RWPE1 (cell line): ENCODE data around the gene PSMB2.
A peak's percentile ranks its signal among the peaks of the same experiment; 100 is the strongest.

Experiments
- CTCF ChIA-PET: fragments of 350-600 bp; sonication (Branson Sonifier 250); formaldehyde crosslinking; extraction: SDS; loops from one replicate; lab custom pipeline; 2021; lab: Yijun Ruan, JAX
- POLR2A ChIA-PET: fragments of 400-600 bp; formaldehyde crosslinking; extraction: SDS; loops from one replicate; lab custom pipeline; 2020; ENCODE audit warnings: antibody characterized with exemption; ENCODE audit not compliant: low non-redundant PET; lab: Yijun Ruan, JAX
- DNase-seq: peaks from one replicate; pipeline ENCODE4 v3.0.0; 2012; ENCODE audit warnings: low spot score
- H3K27ac ChIP-seq: fragments of 450-650 bp; 2 replicates; pipeline ENCODE4 v1.5.1; 2017
- TF ChIP-seq, protein P1 (sequence below): fragments of 450-650 bp; conservative IDR thresholded peaks from 2 replicates; pipeline ENCODE4 v1.5.1; 2017; ENCODE audit warnings: low read depth, mild to moderate bottlenecking

PSMB2 gene

GRCh38 chr1:35573198-35574124, 67.9 kb downstream of the PSMB2 start, which contains the start of gene TFAP2E:
TSS of gene TFAP2E (plus strand) at chr1:35573314. CDS start at chr1:35573578, 264 bp downstream.
- TF ChIP-seq, protein P1, sequence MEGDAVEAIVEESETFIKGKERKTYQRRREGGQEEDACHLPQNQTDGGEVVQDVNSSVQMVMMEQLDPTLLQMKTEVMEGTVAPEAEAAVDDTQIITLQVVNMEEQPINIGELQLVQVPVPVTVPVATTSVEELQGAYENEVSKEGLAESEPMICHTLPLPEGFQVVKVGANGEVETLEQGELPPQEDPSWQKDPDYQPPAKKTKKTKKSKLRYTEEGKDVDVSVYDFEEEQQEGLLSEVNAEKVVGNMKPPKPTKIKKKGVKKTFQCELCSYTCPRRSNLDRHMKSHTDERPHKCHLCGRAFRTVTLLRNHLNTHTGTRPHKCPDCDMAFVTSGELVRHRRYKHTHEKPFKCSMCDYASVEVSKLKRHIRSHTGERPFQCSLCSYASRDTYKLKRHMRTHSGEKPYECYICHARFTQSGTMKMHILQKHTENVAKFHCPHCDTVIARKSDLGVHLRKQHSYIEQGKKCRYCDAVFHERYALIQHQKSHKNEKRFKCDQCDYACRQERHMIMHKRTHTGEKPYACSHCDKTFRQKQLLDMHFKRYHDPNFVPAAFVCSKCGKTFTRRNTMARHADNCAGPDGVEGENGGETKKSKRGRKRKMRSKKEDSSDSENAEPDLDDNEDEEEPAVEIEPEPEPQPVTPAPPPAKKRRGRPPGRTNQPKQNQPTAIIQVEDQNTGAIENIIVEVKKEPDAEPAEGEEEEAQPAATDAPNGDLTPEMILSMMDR = no peak
- H3K27ac ChIP-seq = no peak within 1 kb of the TSS
- DNase-seq = peak; percentile 62
- POLR2A ChIA-PET = interaction anchor here (0.6 kb wide), 1 partner anchor 20 kb away, joined by 3 read pairs; no protein-coding TSS in a partner anchor
- CTCF ChIA-PET = interaction anchor here (0.5 kb wide), 1 partner anchor 9 kb away, joined by 3 read pairs; no protein-coding TSS in a partner anchor

- ChIA-PET CTCF (interaction anchor here (0.7 kb wide), 1 partner anchor 233 kb away, joined by 3 read pairs; no protein-coding TSS in a partner anchor), POLR2A (interaction anchor here (0.6 kb wide), 1 partner anchor 35 kb away, joined by 6 read pairs; no protein-coding TSS in a partner anchor)
- no peak for DNase-seq
- TF ChIP-seq, protein P1 = no peak
- no peak overlapping the region for H3K27ac ChIP-seq
Observed at GRCh38 chr1:35572296-35572695, 69.0 kb downstream of the PSMB2 start.

DNA sequence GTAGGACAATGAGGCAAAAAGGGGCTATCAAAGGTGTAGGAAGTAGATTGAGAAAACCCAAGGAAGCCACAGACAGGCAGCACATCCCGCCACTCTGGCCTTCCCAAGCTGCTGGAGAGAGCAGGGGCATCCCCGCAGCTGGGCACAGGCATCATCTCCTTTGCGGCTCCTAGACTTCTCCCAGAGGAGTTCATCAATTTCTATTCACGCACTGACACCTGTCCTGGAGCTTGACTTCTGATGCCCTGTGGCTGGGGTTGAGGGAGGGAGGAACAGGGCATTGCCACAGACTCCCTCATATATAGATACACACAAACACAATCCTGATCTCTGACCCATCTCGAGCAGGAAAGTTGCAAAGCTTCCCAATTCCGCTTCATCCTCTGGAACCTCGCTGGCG, 70.1 kb downstream of the PSMB2 start:
- ChIA-PET POLR2A (no interaction called here), CTCF (interaction anchor here (0.6 kb wide), 3 partner anchors 116 to 144 kb away, joined by 3 to 4 read pairs (median 4); no protein-coding TSS in a partner anchor)
- no peak for DNase-seq
- TF ChIP-seq, protein P1 = no peak
- no peak overlapping the region for H3K27ac ChIP-seq

- POLR2A ChIA-PET = no interaction called here
- CTCF ChIA-PET = interaction anchor here (0.6 kb wide), 1 partner anchor 144 kb away, joined by 4 read pairs; no protein-coding TSS in a partner anchor
- DNase-seq = no peak
- H3K27ac ChIP-seq = no peak overlapping the region
- TF ChIP-seq, protein P1 = no peak
Observed at GRCh38 chr1:35570589-35571137, 70.7 kb downstream of the PSMB2 start.

- no peak for DNase-seq
- POLR2A ChIA-PET = no interaction called here
- TF ChIP-seq, protein P1 = no peak
- H3K27ac ChIP-seq = no peak overlapping the region
- CTCF ChIA-PET = no interaction called here
Observed at GRCh38 chr1:35569936-35570335, 71.4 kb downstream of the PSMB2 start.

GRCh38 chr1:35568975-35569395, 72.3 kb downstream of the PSMB2 start:
- ChIA-PET CTCF (interaction anchor here (0.6 to 2.4 kb wide), 8 partner anchors 8 to 174 kb away, joined by 3 to 14 read pairs (median 4); no protein-coding TSS in a partner anchor), POLR2A (no interaction called here)
- peak; percentile 78 for DNase-seq
- TF ChIP-seq, protein P1 = peak; percentile 86
- H3K27ac ChIP-seq = no peak overlapping the region
